Measurements from ENCODE around the gene EXT2.

- no peak for TF ChIP-seq CTCF (IDR thresholded peaks at IDR 0.05 in 4 of 5, conservative IDR thresholded peaks at IDR 0.05 in 1 of 5)
- TF ChIP-seq POLR2A (IDR thresholded peaks at IDR 0.05), result no peak
Measured at GRCh38 chr11:44049832-44050231, 45.6 kb upstream of the EXT2 start.
